ENCODE results near the gene DCANP1.
A peak's percentile ranks its signal among the peaks of the same experiment; 100 is the strongest.

Gene DCANP1

GRCh38 chr5:135397084-135397483, 50.1 kb downstream of the DCANP1 start:
- H3K4me1 ChIP-seq (ENCODE audit: insufficient read depth, low read length) = peaks cover 61% of the 10 kb centered on the region
- no peaks in the 10 kb centered on the region for H3K9me3 ChIP-seq (ENCODE audit: low read length)
- no peak overlapping the region for H3K9ac ChIP-seq (ENCODE audit: low read length)
- peak overlapping the region in 1 of 2 donors; percentile 70 for H3K4me3 ChIP-seq (ENCODE audit: low read depth in 1 of 2, low read length in 2 of 2)
- no peaks in the 10 kb centered on the region for H3K27me3 ChIP-seq (ENCODE audit: control insufficient read depth in 1 of 2, insufficient read depth in 2 of 2, low read length in 2 of 2)
- no peaks in the 10 kb centered on the region for H3K36me3 ChIP-seq (ENCODE audit: insufficient read depth, low read length)
- no peak overlapping the region for H3K27ac ChIP-seq (ENCODE audit: low read depth, low read length)

GRCh38 chr5:135396459-135397055, 50.6 kb downstream of the DCANP1 start:
- Histone ChIP-seq H3K27ac (ENCODE audit: low read depth, low read length) (no peak overlapping the region), H3K27me3 (ENCODE audit: control insufficient read depth in 1 of 2, insufficient read depth in 2 of 2, low read length in 2 of 2) (no peaks in the 10 kb centered on the region), H3K9me3 (ENCODE audit: low read length) (no peaks in the 10 kb centered on the region), H3K9ac (ENCODE audit: low read length) (no peak overlapping the region), H3K4me1 (ENCODE audit: insufficient read depth, low read length) (peaks cover 66% of the 10 kb centered on the region), H3K36me3 (ENCODE audit: insufficient read depth, low read length) (no peaks in the 10 kb centered on the region), H3K4me3 (ENCODE audit: low read depth in 1 of 2, low read length in 2 of 2) (no peak overlapping the region)

DNA sequence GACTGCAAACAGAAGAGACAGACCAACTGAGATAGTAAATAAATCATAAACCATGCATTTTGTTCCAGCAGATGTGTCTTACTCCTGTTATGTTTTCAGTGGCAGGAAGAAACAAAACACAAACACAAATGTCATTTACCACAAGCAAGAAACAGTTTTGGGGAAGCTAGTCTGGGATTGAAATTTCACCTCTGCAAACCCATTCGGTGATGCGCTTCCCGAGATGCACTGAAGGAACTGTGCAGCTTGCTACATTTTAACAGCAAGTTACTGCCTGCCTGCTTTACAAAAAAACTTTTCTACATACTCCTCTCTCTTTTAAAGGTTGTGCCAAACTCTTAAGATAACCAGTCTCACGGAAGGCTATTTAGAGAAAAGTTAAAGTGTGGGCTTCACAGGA, 51.3 kb downstream of the DCANP1 start:
- Histone ChIP-seq H3K27me3 (ENCODE audit: control insufficient read depth in 1 of 2, insufficient read depth in 2 of 2, low read length in 2 of 2) (no peaks in the 10 kb centered on the region), H3K9ac (ENCODE audit: low read length) (no peak overlapping the region), H3K36me3 (ENCODE audit: insufficient read depth, low read length) (no peaks in the 10 kb centered on the region), H3K27ac (ENCODE audit: low read depth, low read length) (no peak overlapping the region), H3K4me3 (ENCODE audit: low read depth in 1 of 2, low read length in 2 of 2) (no peak overlapping the region), H3K9me3 (ENCODE audit: low read length) (no peaks in the 10 kb centered on the region), H3K4me1 (ENCODE audit: insufficient read depth, low read length) (peaks cover 68% of the 10 kb centered on the region)

DNA sequence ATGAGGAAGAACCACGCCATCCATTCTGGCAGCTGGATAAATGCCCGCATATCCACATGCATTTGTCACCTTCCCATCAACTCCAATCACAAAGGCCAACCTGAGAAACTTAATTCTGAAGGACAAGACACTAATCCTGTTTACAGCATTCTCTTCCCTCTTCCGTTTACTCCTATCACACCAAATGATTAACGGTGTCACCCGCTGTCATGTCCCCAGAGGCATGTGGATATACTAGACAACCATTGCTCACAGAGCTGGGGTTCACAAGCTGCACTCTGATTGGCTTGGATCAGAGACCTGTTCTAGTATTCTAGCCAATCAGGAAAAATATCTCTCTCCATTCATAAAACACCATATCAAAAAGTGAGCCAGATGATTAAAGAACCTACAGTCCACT, 51.7 kb downstream of the DCANP1 start:
- no peak overlapping the region for H3K4me3 ChIP-seq (ENCODE audit: low read depth in 1 of 2, low read length in 2 of 2)
- peaks cover 68% of the 10 kb centered on the region for H3K4me1 ChIP-seq (ENCODE audit: insufficient read depth, low read length)
- H3K36me3 ChIP-seq (ENCODE audit: insufficient read depth, low read length) = no peaks in the 10 kb centered on the region
- H3K27ac ChIP-seq (ENCODE audit: low read depth, low read length) = no peak overlapping the region
- no peak overlapping the region for H3K9ac ChIP-seq (ENCODE audit: low read length)
- H3K27me3 ChIP-seq (ENCODE audit: control insufficient read depth in 1 of 2, insufficient read depth in 2 of 2, low read length in 2 of 2) = no peaks in the 10 kb centered on the region
- H3K9me3 ChIP-seq (ENCODE audit: low read length) = no peaks in the 10 kb centered on the region
